HEK293 (cell line): ENCODE results near the gene DNMBP.

Experiments
- CTCF ChIA-PET: fragments of 350-600 bp; formaldehyde crosslinking; extraction: SDS; loops from one replicate; lab custom pipeline; 2021; ENCODE audit warnings: antibody characterized with exemption; lab: Yijun Ruan, JAX
- POLR2A ChIA-PET: fragments of 300-600 bp; formaldehyde crosslinking; extraction: SDS; loops from one replicate; lab custom pipeline; 2020; ENCODE audit warnings: antibody characterized with exemption, inconsistent platforms; lab: Yijun Ruan, JAX
- H3K27ac ChIP-seq: fragments of 200-500 bp; sonication (Bioruptor generic); 2 replicates; pipeline ENCODE4 v1.5.1; 2014; ENCODE audit warnings: low read depth, low read length, control low read depth, inconsistent platforms; ENCODE audit errors: extremely low read depth
- H3K36me3 ChIP-seq, 2 experiments: fragments of 200-500 bp in 1 of 2; sonication (Bioruptor generic) in 1 of 2; 1 replicate in 1 of 2; 2 replicates in 1 of 2; pipeline ENCODE4 v1.5.1; 2014 to 2017; ENCODE audit warnings: inconsistent platforms in 2 of 2, low read length in 2 of 2; ENCODE audit not compliant: control insufficient read depth in 2 of 2, insufficient read depth in 1 of 2
- H3K4me1 ChIP-seq: fragments of 200-500 bp; sonication (Bioruptor generic); 2 replicates; pipeline ENCODE4 v1.5.1; 2014; ENCODE audit warnings: mild to moderate bottlenecking, low read length, inconsistent platforms; ENCODE audit not compliant: control insufficient read depth, insufficient read depth
- H3K4me3 ChIP-seq: 2 replicates; pipeline ENCODE4 v1.5.1; 2011; ENCODE audit warnings: low read depth, mild to moderate bottlenecking, control low read depth, low read length, moderate library complexity
- H3K9me3 ChIP-seq: fragments of 200-500 bp; sonication (Bioruptor generic); 2 replicates; pipeline ENCODE4 v1.5.1; 2014; ENCODE audit warnings: low read depth, low read length, inconsistent platforms; ENCODE audit not compliant: control insufficient read depth, insufficient read depth
- CTCF ChIP-seq: fragments of 450-650 bp; formaldehyde crosslinking; IDR thresholded peaks from 2 replicates; pipeline ENCODE4 v1.5.1; 2016; ENCODE audit warnings: missing biosample characterization, missing genetic modification characterization
- GLI4 ChIP-seq: fragments of 450-650 bp; formaldehyde crosslinking; IDR thresholded peaks from 2 replicates; pipeline ENCODE4 v1.5.1; 2016; ENCODE audit warnings: missing biosample characterization, missing genetic modification characterization
- HOXD13 ChIP-seq: sonication (generic); formaldehyde crosslinking; IDR thresholded peaks from 2 replicates; pipeline ENCODE4 v1.8.0; 2022; ENCODE audit warnings: missing genetic modification reagents, borderline replicate concordance
- KLF9 ChIP-seq: fragments of 450-650 bp; formaldehyde crosslinking; IDR thresholded peaks from 2 replicates; pipeline ENCODE4 v1.5.1; 2016; ENCODE audit warnings: missing biosample characterization, missing genetic modification characterization, low read depth
- OSR2 ChIP-seq: fragments of 450-650 bp; formaldehyde crosslinking; IDR thresholded peaks from 2 replicates; pipeline ENCODE4 v1.5.1; 2016; ENCODE audit warnings: missing biosample characterization, missing genetic modification characterization
- PATZ1 ChIP-seq: fragments of 450-650 bp; formaldehyde crosslinking; IDR thresholded peaks from 2 replicates; pipeline ENCODE4 v1.5.1; 2016; ENCODE audit warnings: missing biosample characterization, missing genetic modification characterization
- PRDM10 ChIP-seq: fragments of 450-650 bp; formaldehyde crosslinking; IDR thresholded peaks from 2 replicates; pipeline ENCODE4 v1.5.1; 2016; ENCODE audit warnings: missing biosample characterization, missing genetic modification characterization
- SP7 ChIP-seq: fragments of 450-650 bp; formaldehyde crosslinking; IDR thresholded peaks from 2 replicates; pipeline ENCODE4 v1.5.1; 2016; ENCODE audit warnings: missing biosample characterization, missing genetic modification characterization
- ZBTB17 ChIP-seq: fragments of 450-650 bp; formaldehyde crosslinking; IDR thresholded peaks from 2 replicates; pipeline ENCODE4 v1.5.1; 2016; ENCODE audit warnings: missing biosample characterization, missing genetic modification characterization
- ZBTB20 ChIP-seq: fragments of 450-650 bp; formaldehyde crosslinking; IDR thresholded peaks from 2 replicates; pipeline ENCODE4 v1.5.1; 2016; ENCODE audit warnings: missing biosample characterization, missing genetic modification characterization
- ZBTB6 ChIP-seq: fragments of 450-650 bp; formaldehyde crosslinking; IDR thresholded peaks from 2 replicates; pipeline ENCODE4 v1.5.1; 2017; ENCODE audit warnings: missing biosample characterization, missing genetic modification characterization
- ZFP37 ChIP-seq: fragments of 450-650 bp; formaldehyde crosslinking; IDR thresholded peaks from 2 replicates; pipeline ENCODE4 v1.5.1; 2016; ENCODE audit warnings: missing biosample characterization, missing genetic modification characterization
- ZNF114 ChIP-seq: fragments of 450-650 bp; formaldehyde crosslinking; IDR thresholded peaks from 2 replicates; pipeline ENCODE4 v1.5.0; 2017; ENCODE audit warnings: missing biosample characterization, missing genetic modification characterization
- ZNF133 ChIP-seq: fragments of 450-650 bp; formaldehyde crosslinking; IDR thresholded peaks from 2 replicates; pipeline ENCODE4 v1.5.1; 2016; ENCODE audit warnings: missing biosample characterization, missing genetic modification characterization
- ZNF146 ChIP-seq: fragments of 450-650 bp; formaldehyde crosslinking; IDR thresholded peaks from 2 replicates; pipeline ENCODE4 v1.5.1; 2016; ENCODE audit warnings: missing biosample characterization, missing genetic modification characterization
- ZNF16 ChIP-seq: fragments of 450-650 bp; formaldehyde crosslinking; IDR thresholded peaks from 2 replicates; pipeline ENCODE4 v1.5.1; 2016; ENCODE audit warnings: low read depth, missing biosample characterization, missing genetic modification characterization
- ZNF2 ChIP-seq: fragments of 450-650 bp; formaldehyde crosslinking; IDR thresholded peaks from 2 replicates; pipeline ENCODE4 v1.5.1; 2016; ENCODE audit warnings: missing biosample characterization, missing genetic modification characterization
- ZNF221 ChIP-seq: fragments of 450-650 bp; formaldehyde crosslinking; IDR thresholded peaks from 2 replicates; pipeline ENCODE4 v1.5.1; 2017; ENCODE audit warnings: missing biosample characterization, missing genetic modification characterization, borderline replicate concordance
- ZNF24 ChIP-seq: fragments of 450-650 bp; formaldehyde crosslinking; IDR thresholded peaks from 2 replicates; pipeline ENCODE4 v1.5.1; 2016; ENCODE audit warnings: missing biosample characterization, missing genetic modification characterization
- ZNF335 ChIP-seq: fragments of 450-650 bp; formaldehyde crosslinking; conservative IDR thresholded peaks from 2 replicates; pipeline ENCODE4 v1.5.1; 2016; ENCODE audit warnings: missing biosample characterization, missing genetic modification characterization
- ZNF366 ChIP-seq: fragments of 450-650 bp; formaldehyde crosslinking; conservative IDR thresholded peaks from 2 replicates; pipeline ENCODE4 v1.5.1; 2016; ENCODE audit warnings: missing biosample characterization, missing genetic modification characterization
- ZNF398 ChIP-seq: fragments of 450-650 bp; formaldehyde crosslinking; IDR thresholded peaks from 2 replicates; pipeline ENCODE4 v1.5.1; 2017; ENCODE audit warnings: missing biosample characterization, missing genetic modification characterization
- ZNF488 ChIP-seq: fragments of 450-650 bp; formaldehyde crosslinking; IDR thresholded peaks from 2 replicates; pipeline ENCODE4 v1.5.1; 2016; ENCODE audit warnings: missing biosample characterization, missing genetic modification characterization
- ZNF521 ChIP-seq: fragments of 450-650 bp; formaldehyde crosslinking; IDR thresholded peaks from 2 replicates; pipeline ENCODE4 v1.5.1; 2017; ENCODE audit warnings: missing biosample characterization, mild to moderate bottlenecking, missing genetic modification characterization
- ZNF558 ChIP-seq: fragments of 450-650 bp; formaldehyde crosslinking; IDR thresholded peaks from 2 replicates; pipeline ENCODE4 v1.5.1; 2016; ENCODE audit warnings: missing biosample characterization, missing genetic modification characterization
- ZNF600 ChIP-seq: fragments of 450-650 bp; formaldehyde crosslinking; IDR thresholded peaks from 2 replicates; pipeline ENCODE4 v1.5.1; 2016; ENCODE audit warnings: missing biosample characterization, missing genetic modification characterization

The DNMBP gene

GRCh38 chr10:100009793-100010676, at the start of gene DNMBP:
Gene DNMBP, minus strand, starts transcription at chr10:100009947. Its CDS starts 37,823 bp downstream, at chr10:99972124.
- Histone ChIP-seq H3K36me3 (no peaks in the 10 kb centered on the region), H3K9me3 (no peaks in the 10 kb centered on the region), H3K4me3 (peak within 1 kb of the TSS; percentile 72), H3K27ac (peak within 1 kb of the TSS; percentile 66; the same call in 1 of the 2 replicates), H3K4me1 (peaks cover 16% of the 10 kb centered on the region)
- ChIA-PET CTCF (interaction anchor here (0.6 to 6.8 kb wide), 36 partner anchors 8 to 558 kb away, joined by 3 to 43 read pairs (median 4); partner anchors contain the start of gene CUTC), POLR2A (no interaction called here)
- TF ChIP-seq KLF9 (tag by site-specific recombination) = peak; percentile 75; the same call in 1 of the 2 replicates
- peak; percentile 65 for TF ChIP-seq PATZ1 (tag by site-specific recombination)
- TF ChIP-seq SP7 (tag by site-specific recombination) = peak; percentile 29; the same call in 1 of the 2 replicates
- no peak for TF ChIP-seq ZNF133 (tag by site-specific recombination)
- TF ChIP-seq ZNF521 (tag by site-specific recombination) = no peak
- TF ChIP-seq ZNF146 (tag by site-specific recombination) = no peak
- TF ChIP-seq ZBTB20 (tag by site-specific recombination) = 0 out of 2 replicates have a peak, but pooled peaks have one; percentile 43
- no peak for TF ChIP-seq ZBTB6 (tag by site-specific recombination)
- TF ChIP-seq ZBTB17 (tag by site-specific recombination) = peak; percentile 63
- TF ChIP-seq ZNF16 (tag by site-specific recombination) = no peak
- TF ChIP-seq CTCF = no peak; the same call in 1 of the 2 replicates
- TF ChIP-seq PRDM10 (tag by site-specific recombination) = peak; percentile 74
- TF ChIP-seq ZNF600 (tag by site-specific recombination) = peak; percentile 56; the same call in 1 of the 2 replicates
- no peak for TF ChIP-seq ZNF488 (tag by site-specific recombination)
- peak; percentile 80 for TF ChIP-seq ZNF335
- no peak for TF ChIP-seq ZNF558
- TF ChIP-seq ZFP37 (tag by site-specific recombination) = no peak
- TF ChIP-seq ZNF221 (tag by site-specific recombination) = no peak
- no peak for TF ChIP-seq ZNF24
- peak; percentile 42; the same call in 1 of the 2 replicates for TF ChIP-seq ZNF366 (tag by site-specific recombination)
- TF ChIP-seq HOXD13 = no peak
- TF ChIP-seq OSR2 (tag by site-specific recombination) = no peak
- no peak for TF ChIP-seq ZNF2 (tag by site-specific recombination)
- peak; percentile 61 for TF ChIP-seq ZNF398 (tag by site-specific recombination)
- no peak for TF ChIP-seq ZNF114 (tag by site-specific recombination)
- no peak for TF ChIP-seq GLI4 (tag by site-specific recombination)
